RWPE2 (cell line): Measurements from ENCODE around the gene ERN1.

Source experiments
- ATAC-seq: fragments of 200-7000 bp; cut with Tn5 transposase; 3 replicates; pipeline ENCODE4 v1.9.1; 2021; ENCODE audit warnings: low read depth
- DNase-seq: peaks from one replicate; pipeline ENCODE4 v3.0.0-alpha.2; 2020; ENCODE audit warnings: low spot score
- H3K27ac ChIP-seq: fragments of 450-650 bp; 2 replicates; pipeline ENCODE4 v1.5.1; 2017; ENCODE audit warnings: mild to moderate bottlenecking; ENCODE audit not compliant: poor library complexity, severe bottlenecking
- H3K27me3 ChIP-seq: fragments of 250-450 bp; sonication (Bioruptor Pico); 2 replicates; pipeline ENCODE4 v1.5.1; 2021; ENCODE audit warnings: mild to moderate bottlenecking, moderate library complexity; ENCODE audit not compliant: insufficient read depth, poor library complexity, severe bottlenecking
- H3K36me3 ChIP-seq: fragments of 250-450 bp; sonication (Bioruptor Pico); 2 replicates; pipeline ENCODE4 v1.5.1; 2020; ENCODE audit warnings: low read depth, mild to moderate bottlenecking, moderate library complexity
- H3K4me1 ChIP-seq: fragments of 250-450 bp; sonication (Bioruptor Pico); 2 replicates; pipeline ENCODE4 v1.5.1; 2021; ENCODE audit warnings: mild to moderate bottlenecking, moderate library complexity; ENCODE audit not compliant: insufficient read depth, poor library complexity, severe bottlenecking
- H3K4me3 ChIP-seq: fragments of 250-450 bp; sonication (Bioruptor Pico); 2 replicates; pipeline ENCODE4 v1.5.1; 2021; ENCODE audit warnings: mild to moderate bottlenecking, moderate library complexity; ENCODE audit not compliant: severe bottlenecking
- H3K9me3 ChIP-seq: fragments of 250-450 bp; sonication (Bioruptor Pico); 2 replicates; pipeline ENCODE4 v1.5.1; 2021; ENCODE audit warnings: mild to moderate bottlenecking, moderate library complexity; ENCODE audit not compliant: severe bottlenecking
- CTCF ChIP-seq: fragments of 450-650 bp; IDR thresholded peaks from one replicate; pipeline ENCODE4 v1.5.1; 2017; ENCODE audit warnings: mild to moderate bottlenecking, moderate library complexity; ENCODE audit not compliant: poor library complexity, severe bottlenecking

Gene ERN1

GRCh38 chr17:64154313-64154695 is 24.4 kb upstream of the ERN1 start:
- peaks cover 65% of the 10 kb centered on the region for H3K36me3 ChIP-seq
- ATAC-seq, result no peak
- no peak for TF ChIP-seq CTCF

GRCh38 chr17:64153565-64154312 is 23.8 kb upstream of the ERN1 start:
- no peak for TF ChIP-seq CTCF
- H3K9me3 ChIP-seq, result no peaks in the 10 kb centered on the region
- no peaks in the 10 kb centered on the region for H3K4me1 ChIP-seq
- DNase-seq, result no peak
- peaks cover 65% of the 10 kb centered on the region for H3K36me3 ChIP-seq
- no peak for ATAC-seq
- no peaks in the 10 kb centered on the region for H3K27me3 ChIP-seq
- H3K27ac ChIP-seq, result no peak overlapping the region
- no peak overlapping the region for H3K4me3 ChIP-seq

More at GRCh38 chr17:64154313-64154695, 24.4 kb upstream of the ERN1 start:
- Histone ChIP-seq H3K4me1 (no peaks in the 10 kb centered on the region), H3K27ac (no peak overlapping the region), H3K9me3 (no peaks in the 10 kb centered on the region), H3K27me3 (no peaks in the 10 kb centered on the region), H3K4me3 (no peak overlapping the region)
- no peak for DNase-seq

- no peaks in the 10 kb centered on the region for H3K9me3 ChIP-seq
- H3K4me1 ChIP-seq, result peaks cover 1% of the 10 kb centered on the region
- H3K27ac ChIP-seq, result no peak overlapping the region
- no peak overlapping the region for H3K4me3 ChIP-seq
- ATAC-seq (no peak), DNase-seq (no peak)
- no peaks in the 10 kb centered on the region for H3K27me3 ChIP-seq
- TF ChIP-seq CTCF, result no peak
- H3K36me3 ChIP-seq, result peaks cover 70% of the 10 kb centered on the region
Measured at GRCh38 chr17:64152428-64153125, 22.6 kb upstream of the ERN1 start.

- Histone ChIP-seq H3K27me3 (no peaks in the 10 kb centered on the region), H3K36me3 (peaks cover 81% of the 10 kb centered on the region), H3K27ac (no peak overlapping the region), H3K9me3 (no peaks in the 10 kb centered on the region), H3K4me1 (peaks cover 9% of the 10 kb centered on the region), H3K4me3 (no peak overlapping the region)
- DNase-seq, result no peak
- no peak for ATAC-seq
- TF ChIP-seq CTCF, result no peak
Measured at GRCh38 chr17:64151016-64151368, 21.0 kb upstream of the ERN1 start.
